GM19397 (cell line): ENCODE measurements around the gene PRDM16.

Experiments used
- ATAC-seq: cut with Tn5 transposase; IDR thresholded peaks from one replicate; pipeline ENCODE4 v1.9.1; 2021; ENCODE audit warnings: mild to moderate bottlenecking, moderate library complexity; ENCODE audit not compliant: unreplicated experiment

The PRDM16 gene

DNA sequence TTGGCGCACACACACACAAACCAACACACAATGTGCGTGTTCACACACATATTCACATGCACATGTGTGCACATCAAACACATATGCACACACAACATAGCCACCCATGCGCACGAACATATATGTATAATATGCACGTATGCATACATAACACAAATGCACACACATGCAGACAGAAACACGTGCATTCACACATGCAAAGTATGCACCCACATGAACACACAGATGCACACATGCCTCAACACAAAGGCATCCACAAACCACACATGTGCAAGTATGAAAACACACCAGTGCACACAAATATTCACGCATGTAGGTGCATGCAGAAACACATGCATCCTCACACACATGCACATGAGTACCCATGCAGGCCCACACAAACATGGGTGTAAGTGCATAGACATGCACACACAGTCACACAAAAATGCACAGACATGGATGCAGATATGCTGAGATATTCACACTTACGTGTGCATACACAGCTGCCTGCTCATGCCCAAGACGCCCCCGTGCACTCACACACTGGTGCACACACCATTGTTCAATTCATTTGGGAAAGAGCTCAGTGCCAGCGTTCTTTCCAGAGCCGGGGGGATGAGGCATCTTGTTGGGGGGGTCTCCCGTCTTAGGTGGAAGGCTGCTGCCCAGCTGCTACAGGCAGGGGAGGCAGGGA lies 332.7 kb downstream of the PRDM16 start:
- no peak for ATAC-seq

DNA sequence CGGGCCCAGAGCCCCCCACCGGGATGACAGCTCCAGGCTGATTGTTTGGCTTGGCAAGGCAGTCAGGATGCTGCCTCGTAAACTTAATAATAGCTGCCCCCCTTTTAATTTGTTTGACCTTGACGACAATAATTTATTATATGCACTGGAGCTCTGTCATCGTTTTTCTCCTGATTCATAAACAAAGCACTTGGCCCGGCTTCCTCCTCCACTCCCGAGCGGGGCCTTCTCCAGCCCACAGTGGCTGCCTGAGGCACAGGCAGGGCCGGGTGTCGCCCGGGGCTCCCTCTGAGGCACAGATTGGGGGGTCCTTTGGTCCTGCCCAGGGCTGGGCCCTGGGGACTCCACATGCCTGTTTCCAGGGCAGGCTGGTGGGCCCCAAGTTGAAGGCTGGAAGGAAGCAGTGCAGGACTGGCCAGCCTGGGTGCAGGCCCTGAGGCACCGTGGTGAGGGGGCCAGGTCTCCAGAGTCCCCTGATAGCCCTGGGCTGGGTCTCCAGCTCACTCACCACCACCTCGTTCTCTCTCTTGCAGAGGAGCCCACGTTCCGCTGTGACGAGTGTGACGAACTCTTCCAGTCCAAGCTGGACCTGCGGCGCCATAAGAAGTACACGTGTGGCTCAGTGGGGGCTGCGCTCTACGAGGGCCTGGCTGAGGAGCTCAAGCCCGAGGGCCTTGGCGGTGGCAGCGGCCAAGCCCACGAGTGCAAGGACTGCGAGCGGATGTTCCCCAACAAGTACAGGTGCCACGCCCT lies 333.4 kb downstream of the PRDM16 start:
- ATAC-seq, result no peak

DNA sequence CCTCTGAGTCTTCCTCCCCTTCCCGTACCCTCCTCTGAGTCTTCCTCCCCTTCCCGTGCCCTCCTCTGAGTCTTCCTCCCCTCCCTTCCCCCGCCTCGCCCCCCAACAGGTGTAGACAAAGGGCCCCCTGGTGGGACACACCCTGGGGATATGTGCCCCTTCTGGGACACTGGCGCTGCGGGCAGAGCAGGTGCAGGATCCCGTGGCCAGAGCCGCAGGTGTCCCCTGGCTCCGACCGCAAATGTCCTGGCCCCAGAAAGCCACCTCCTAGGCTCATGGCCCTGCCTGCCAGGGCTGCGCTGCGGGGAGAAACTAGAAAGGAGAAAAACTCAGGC lies 334.0 kb downstream of the PRDM16 start:
- no peak for ATAC-seq

DNA sequence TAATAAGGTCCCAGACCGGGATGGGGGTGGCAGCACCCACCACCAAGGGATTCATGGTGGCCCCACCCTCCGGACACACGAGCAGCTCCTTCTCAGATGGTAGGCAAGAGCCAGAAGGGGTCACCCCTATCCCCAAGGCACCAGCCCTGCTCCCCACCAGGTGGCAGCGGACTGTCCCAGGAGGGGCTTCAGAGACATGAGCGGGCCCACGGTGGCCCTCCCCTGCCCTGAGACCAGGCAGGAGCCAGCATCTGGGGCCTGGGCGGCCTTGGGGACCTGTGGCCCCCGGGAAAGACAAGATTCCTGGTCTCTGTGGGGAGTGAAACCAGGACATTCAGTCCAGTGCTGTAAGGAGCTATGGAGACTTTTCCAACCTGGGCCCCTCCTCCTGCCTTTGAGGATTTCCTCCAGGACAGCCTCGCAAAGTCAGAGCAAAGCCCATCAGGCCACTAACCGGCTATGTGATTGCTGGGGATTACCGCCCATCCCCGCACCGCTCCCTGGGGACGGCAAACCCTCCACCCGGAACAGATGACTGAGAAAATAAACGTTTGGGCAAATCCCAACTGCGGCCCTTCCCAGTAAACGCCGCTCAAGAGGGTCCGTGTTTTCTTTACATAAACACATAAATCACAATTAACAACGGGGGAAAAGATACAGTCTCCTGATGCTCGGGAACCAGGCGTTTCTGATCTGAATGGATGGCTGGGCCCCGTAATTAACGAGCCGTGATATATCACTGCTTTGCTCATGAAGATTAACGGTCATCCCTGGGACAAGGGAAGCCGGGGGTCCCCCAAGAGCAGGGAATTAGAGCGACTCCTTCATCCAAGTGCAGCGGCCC lies 334.6 kb downstream of the PRDM16 start:
- ATAC-seq, result no peak

DNA sequence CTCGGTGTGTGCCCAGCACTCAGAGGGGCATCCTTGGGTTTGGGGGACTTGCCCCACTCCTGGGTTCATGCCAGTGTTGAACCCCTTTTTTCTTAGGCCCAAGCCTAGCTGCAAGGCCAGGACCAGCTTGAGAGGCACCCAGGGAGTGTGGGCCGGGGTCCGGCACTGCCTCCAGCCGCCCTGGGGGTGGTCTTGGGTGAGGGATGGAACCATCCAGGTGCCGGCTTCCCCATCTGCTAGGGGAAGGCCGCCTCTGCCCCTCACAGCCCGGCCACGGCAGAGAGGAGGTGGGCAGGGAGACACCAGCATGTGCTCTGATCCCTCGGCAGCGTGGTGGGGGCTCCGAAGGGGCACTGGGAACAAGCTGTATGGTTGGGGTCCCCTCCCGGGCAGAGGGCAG lies 335.3 kb downstream of the PRDM16 start:
- no peak for ATAC-seq

DNA sequence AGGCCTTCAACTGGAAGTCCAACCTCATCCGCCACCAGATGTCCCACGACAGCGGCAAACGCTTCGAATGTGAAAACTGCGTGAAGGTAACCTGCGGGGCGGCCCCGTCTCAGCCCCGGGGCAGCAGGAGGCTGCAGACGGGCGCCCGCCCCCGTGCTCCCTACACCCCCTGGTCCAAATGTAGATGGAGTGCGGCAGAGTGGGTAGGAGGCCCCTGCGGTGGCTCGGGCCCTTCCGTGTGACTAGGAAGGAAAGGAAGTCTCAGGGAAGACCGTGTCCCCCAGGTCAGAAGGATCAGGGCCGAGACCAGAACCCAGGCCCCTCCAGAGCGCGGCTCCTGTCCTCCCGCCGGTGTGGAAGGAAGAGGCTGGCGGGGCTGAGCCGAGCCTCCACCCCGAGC lies 335.8 kb downstream of the PRDM16 start:
- no peak for ATAC-seq

DNA sequence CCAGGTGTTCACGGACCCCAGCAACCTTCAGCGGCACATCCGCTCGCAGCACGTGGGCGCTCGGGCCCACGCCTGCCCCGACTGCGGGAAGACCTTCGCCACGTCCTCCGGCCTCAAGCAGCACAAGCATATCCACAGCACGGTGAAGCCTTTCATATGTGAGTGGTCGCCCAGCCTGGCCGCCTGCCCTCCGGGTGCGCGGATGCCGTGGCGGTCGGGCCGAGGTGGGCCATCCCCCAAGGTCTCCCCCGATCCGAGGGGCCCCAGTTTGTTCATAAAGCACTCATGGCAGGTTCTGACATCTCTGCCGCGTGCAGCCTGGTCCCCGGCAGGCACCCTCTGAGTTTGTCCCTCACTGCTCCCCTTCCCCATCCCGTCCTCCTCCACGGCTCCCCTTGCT lies 336.5 kb downstream of the PRDM16 start:
- ATAC-seq, result no peak

DNA sequence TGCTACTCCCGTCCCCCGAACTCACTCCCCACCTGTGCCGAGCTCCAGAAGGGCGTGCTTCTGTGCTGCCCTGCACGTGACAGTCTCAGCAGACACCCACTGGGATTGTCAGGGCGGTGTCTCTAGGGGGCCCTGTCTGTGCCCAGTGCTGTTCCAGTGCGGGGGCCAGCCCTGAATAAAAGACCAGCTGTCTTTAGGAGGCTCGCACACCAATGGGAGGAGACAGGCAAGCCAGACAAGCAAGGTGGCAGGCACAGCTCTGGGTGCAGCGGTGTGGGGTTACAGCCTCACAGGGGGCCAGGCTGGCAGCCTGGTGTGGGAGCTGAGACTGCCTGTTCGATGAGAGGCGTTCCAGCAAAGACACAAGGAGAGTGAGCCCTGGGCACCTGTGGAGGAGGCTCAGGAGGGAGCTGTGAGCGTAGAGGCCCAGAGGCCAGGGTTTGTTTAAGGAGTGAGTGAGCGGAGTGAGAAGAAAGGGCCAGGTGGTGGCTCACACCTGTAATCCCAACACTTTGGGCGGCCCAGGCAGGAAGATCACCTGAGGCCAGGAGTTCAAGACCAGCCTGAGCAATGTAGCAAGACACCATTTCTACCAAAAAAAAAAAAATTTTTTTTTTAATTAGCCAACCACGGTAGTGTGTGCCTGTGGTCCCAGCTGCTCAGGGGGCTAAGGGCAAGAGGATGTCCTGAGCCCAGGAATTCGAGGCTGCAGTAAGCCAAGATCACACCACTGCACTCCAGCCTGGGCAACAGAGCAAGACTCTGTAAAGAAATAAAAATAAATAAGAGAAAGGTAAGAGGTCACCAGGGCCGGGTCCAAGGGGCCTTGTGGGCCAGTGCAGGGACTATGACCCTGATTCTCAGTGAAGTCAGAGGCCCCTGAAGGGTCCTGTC lies 337.2 kb downstream of the PRDM16 start:
- no peak for ATAC-seq

DNA sequence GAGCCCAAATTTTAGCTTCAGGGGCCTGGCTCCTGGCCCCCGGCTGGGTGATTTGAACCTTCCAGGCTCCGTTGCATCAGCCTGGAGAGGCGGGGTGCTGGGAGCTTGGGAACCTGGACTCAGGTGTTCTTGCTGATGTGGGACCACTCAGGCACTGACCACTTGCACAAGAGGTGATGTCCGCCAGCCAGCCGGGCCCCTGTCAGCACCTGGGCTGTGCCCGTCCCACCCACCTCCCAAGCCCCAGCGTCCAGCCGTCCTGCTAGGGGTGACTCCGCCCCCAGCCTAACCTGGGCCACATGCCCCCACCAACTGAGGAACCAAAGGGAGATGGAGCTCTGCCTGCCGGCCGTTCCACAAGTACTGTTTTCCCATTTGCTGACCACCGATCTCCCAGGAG lies 338.0 kb downstream of the PRDM16 start:
- no peak for ATAC-seq

DNA sequence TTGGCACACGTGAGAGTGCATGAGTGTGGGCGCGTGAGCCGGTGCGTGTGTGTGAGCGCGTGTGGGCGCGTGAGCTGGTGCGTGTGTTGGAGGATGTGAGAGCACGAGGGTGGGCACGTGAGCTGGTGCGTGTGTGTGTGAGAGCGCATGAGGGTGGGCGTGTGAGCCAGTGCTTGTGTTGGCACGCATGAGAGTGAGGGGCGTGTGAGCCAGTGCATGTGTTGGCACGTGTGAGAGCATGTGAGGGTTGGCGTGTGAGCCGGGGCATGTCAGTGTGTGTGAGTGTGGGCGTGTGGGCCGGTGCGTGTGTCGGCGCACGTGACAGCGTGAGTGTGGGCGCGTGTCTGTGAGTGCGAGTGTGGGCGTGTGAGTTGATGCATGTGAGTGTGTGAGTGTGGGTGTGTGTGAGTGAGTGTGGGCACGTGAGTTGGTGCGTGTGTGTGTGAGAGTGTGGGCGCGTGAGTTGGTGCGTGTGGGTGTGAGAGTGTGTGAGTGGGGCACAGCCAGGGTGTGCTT lies 339.8 kb downstream of the PRDM16 start:
- ATAC-seq, result no peak

DNA sequence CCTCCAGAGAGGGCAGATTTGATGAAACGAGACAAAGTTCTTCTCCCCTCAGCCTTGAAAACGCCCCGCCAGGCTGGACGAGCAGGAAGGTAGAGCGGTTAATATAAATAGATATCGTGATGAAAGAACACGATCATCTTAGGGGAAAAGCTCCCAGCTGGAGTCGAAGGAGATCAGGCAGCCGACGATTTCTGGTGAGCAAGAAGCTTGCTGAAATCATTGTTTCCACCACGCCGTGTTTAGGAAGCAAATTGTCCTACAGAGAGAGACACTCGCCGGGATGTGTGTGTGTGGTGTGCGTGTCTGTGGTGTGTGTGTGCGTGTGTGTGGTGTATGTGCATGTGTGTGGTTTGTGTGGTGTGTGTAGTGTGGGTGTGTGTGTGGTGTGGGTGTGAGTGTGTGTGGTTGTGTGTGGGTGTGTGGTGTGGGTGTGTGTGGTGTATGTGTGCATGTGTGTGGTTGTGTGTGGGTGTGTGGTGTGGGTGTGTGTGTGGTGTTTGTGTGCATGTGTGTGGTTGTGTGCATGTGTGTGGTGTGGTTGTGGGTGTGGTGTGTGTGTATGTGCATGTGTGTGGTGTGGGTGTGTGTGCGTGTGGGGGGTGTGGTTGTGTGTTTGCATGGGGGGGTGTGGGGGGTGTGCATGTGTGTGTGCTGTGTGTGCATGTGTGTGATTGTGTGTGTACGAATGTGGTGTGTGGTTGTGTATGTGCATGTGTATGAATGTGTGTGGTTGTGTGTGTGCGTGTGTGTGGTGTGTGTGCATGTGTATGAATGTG lies 340.6 kb downstream of the PRDM16 start:
- no peak for ATAC-seq

DNA sequence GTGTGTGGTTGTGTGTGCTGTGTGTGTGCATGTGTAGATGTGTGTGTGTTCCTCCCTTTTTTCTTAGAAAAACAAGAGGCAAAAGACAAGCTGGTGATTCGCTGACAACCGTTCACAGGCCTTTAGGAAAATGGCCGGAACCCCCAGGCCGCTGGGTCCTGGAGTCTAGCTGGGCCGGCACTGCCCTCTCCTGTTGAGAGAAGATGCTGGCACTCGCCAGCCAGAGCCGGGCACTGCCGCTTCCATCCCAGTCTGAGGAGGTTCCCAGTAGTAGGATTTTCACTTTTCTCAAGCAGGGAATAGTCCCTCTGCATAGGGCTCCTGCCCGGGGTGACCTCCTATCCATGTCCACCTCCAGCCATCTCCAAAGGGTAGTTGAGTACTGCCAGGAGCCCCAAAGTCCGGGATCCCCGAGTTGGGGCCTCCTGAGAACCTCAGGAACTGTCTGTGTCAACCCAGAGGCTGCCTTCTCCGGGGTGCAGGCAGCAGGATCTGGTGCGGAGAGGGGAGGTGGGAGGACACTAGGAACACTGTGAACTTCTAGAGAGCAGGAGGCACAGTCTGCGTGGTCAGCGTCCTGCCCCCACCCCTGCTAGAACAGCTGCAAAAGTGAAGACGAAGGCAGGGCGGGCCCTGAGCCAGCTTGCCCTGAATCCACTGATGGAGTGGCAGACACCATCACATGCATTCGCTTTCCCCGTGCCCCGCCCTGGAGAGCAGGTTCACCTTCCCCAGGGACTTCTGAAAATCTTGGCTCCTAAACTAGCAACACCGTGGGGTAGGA lies 341.3 kb downstream of the PRDM16 start:
- ATAC-seq, result no peak

DNA sequence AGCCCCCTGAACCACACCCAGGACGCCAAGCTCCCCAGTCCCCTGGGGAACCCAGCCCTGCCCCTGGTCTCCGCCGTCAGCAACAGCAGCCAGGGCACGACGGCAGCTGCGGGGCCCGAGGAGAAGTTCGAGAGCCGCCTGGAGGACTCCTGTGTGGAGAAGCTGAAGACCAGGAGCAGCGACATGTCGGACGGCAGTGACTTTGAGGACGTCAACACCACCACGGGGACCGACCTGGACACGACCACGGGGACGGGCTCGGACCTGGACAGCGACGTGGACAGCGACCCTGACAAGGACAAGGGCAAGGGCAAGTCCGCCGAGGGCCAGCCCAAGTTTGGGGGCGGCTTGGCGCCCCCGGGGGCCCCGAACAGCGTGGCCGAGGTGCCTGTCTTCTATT lies 342.8 kb downstream of the PRDM16 start:
- ATAC-seq, result no peak

DNA sequence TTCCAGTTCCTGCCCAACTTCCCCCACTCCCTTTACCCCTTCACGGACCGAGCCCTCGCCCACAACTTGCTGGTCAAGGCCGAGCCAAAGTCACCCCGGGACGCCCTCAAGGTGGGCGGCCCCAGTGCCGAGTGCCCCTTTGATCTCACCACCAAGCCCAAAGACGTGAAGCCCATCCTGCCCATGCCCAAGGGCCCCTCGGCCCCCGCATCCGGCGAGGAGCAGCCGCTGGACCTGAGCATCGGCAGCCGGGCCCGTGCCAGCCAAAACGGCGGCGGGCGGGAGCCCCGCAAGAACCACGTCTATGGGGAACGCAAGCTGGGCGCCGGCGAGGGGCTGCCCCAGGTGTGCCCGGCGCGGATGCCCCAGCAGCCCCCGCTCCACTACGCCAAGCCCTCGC lies 343.4 kb downstream of the PRDM16 start:
- ATAC-seq, result no peak

DNA sequence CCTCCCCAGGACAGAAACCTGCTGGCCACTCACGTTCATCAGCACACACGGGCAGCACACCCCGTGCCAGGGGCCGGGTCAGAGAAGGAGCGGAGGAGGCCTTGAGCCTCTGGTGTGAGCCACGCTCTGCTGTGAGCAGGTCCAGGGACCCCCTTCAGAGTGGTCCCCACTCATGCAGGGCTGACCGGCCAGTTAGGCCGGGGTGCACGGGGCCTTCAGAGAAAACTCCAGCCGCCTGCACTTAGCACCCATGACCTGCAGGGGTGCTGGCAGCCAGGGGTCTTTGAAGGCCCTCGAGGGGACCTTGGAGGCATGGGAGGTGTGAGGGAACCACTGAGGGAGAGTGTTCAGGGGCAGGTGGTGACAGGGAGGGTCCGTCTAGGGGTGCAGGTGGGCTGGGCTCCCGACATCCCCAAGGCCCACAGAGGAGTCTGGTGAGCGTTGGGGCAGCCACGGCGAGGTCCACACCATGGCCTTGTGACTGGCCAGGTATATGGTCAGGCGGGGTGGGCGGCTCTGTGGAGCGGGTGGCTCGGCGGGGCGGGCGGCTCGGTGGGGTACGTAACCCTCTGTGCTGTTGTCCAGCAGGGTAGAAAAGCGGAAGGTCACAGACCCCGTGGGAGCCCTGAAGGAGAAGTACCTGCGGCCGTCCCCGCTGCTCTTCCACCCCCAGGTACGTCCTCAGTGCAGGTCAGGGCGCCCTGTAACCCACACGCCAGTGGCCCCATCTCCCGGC lies 345.1 kb downstream of the PRDM16 start:
- ATAC-seq, result no peak

DNA sequence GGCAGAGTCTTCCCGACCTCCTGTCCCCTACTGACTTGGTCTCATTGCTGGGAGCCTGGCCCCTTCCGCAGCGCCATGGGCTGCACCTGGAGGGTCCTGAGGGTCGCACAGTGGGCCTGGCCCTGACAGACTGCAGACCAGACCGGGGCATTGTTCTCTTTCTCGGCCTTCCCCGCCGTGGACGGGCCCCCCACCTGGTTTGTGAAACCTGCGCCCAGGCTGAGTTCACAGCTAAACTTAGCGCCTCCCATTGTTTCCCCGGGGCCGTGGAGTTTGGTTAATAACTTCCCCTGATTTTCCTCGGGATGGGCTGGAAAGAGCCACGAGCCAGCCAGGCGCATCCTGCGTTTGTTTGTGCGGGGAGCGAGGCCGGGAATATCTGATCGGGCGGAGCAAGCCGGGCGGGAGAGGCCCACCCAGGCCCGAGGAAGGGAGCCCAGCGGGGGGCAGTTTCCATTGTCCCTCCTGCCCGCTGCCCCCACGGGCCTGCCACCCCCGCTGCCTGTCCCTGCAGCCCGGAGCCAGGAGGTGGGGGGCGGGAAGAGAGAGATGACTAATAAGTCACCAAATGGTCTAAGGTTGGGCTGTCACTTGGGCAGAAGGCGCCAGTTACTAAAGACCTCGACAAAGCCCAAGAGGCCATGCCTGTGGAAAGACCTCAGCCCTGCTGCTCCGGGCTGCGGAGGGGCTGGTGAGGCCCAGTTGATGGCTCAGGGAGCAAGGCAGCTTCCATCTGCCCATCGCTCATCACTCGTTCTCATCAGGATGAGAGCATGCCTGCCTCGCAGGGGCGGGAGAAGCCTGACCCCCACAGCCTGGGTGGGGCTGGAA lies 346.5 kb downstream of the PRDM16 start:
- no peak for ATAC-seq

DNA sequence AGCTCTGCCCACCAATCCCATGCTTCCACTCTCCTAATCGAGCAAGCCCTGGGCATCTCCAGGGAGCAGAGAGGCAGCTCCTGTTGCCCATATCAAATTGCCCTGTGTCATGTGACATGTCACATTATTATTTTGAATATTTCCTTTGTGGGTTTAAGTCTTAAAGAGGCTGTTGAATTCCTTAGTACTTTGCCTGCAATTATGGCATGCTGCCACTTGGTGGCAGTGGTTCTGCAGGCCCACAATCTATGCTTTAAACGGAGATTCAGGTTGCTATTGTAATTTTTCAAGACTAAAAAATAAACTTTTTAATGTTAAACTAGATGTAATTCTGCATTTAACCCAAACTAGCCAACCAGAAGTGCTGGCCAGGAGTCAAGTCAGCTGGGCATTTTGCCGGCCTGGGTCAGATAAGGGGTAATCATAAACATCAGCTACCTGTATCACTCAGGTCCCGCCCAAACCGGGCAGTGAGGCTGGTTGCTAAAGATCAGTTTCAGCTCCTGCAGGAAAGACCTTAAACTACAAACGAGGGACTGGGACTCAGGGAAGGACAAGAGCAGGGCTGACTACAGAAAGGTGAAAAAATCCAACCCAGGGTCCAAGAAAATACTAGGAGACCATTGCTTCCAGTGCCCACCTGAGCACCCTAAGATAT lies 348.2 kb downstream of the PRDM16 start:
- ATAC-seq, result no peak
